HG03135 (cell line): ENCODE results near the gene DCP1B.
"Not testable (repeated sequence)": the region's sequence is repeated elsewhere in the genome, so short reads cannot be mapped to it uniquely, and the experiment has no call there.

Experiments used
- ATAC-seq: cut with Tn5 transposase; IDR thresholded peaks from one replicate; pipeline ENCODE4 v1.9.1; 2021; ENCODE audit warnings: mild to moderate bottlenecking, moderate library complexity; ENCODE audit not compliant: unreplicated experiment

Gene DCP1B

DNA sequence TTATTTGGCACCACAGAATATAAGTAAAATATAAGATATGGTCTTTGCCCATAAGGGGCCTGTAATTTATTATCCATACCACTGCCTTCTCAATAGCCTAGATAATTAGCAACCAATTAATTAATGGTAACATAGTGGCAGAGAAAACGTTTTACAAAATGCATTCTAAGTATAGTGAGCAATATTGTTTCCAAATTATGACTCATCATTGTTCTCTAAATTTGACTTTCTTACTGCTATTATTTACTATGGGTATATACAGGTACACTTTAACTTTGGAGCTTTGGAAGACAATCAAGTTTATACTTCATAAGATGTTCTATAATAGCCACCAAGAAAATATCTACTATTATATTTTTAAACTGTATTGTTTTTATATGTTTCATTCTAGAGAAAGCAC lies 26.7 kb downstream of the DCP1B start:
- ATAC-seq, result no peak

DNA sequence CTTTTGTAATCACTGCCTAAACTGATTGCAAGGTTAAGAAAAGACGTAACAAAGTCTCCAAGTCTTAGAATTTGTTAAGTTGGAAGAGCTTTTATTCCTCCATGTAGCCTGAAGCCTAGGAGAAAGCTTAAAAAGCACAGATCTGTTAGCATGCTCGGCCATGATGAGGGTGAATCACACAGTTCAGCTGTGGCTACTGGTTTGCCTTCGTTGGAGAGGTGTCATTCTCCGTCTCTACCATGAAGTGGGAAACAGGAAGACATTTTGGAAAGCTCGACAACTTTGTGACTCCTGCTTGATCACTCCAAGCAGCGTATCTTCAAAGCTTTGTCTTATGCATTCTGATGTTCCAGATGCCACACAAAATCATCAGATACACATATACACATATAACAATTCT lies 27.1 kb downstream of the DCP1B start:
- no peak for ATAC-seq

DNA sequence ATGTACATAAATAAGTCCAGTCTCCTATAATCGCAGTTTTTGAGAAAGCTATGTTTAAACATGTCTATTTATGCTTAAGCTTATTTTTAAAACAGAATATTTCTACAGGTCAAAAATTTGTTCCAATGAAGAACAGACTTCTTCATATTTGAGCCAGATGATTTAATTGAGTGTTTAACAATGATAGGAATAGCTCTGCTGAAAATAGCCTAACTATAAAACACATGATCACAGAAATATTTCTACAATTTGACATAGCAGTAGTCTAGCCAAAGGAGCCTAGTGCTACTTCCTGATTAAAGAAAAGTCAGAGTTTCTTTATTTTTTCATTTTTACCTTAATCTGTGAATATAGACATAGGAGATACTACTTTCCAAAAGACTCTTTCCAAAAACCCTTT lies 29.4 kb downstream of the DCP1B start:
- no peak for ATAC-seq

DNA sequence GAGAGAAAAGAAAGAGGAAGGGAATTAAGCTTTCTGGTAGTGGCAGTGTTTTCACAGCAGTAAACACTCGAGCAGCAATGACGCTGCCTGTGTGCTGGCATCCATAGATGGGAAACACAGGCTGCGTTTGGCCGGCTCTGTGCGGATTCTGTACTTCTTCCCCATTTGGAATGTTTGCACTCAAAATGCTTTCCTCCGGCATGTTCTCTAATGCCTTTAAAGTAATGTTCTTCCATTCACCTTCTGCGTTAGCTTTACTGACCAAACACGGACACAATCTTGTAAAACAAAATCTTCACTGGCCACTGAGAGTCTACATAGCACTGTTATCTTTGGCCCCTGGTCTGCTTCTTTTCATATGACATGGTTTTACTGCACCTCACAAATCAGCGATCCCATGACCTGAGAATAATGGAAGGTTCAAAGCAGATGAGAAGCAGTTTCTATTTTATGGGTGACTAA lies 31.4 kb downstream of the DCP1B start:
- no peak for ATAC-seq

- ATAC-seq, result no peak
Observed at GRCh38 chr12:1972260-1972659, 32.0 kb downstream of the DCP1B start.

DNA sequence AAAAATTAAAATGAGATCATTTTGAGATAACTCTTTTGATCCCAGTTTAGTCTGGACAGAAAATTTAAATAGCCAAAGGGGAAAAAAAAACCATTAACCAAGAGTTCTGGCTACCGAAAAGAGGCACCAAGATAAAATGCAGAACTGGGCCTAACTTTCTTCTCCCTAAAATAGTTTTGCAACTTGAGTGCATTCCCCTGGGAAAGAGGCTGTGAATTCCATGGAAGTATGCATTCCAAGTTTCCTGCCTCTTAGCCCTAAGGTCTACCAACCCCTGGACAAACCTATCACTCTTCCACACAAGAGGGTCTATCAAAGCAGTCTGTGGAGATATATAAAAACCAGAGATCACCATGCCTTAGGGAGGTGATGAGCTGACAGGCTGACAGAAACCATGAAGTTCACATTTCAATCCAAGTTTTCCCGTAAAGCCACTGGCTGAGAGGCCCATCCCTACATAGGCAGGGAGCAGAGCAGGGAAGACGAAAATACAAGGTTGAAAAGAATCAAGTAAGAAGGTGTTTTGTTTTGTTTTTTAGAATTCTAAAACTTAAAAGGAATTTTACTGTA lies 33.8 kb downstream of the DCP1B start:
- no peak for ATAC-seq

DNA sequence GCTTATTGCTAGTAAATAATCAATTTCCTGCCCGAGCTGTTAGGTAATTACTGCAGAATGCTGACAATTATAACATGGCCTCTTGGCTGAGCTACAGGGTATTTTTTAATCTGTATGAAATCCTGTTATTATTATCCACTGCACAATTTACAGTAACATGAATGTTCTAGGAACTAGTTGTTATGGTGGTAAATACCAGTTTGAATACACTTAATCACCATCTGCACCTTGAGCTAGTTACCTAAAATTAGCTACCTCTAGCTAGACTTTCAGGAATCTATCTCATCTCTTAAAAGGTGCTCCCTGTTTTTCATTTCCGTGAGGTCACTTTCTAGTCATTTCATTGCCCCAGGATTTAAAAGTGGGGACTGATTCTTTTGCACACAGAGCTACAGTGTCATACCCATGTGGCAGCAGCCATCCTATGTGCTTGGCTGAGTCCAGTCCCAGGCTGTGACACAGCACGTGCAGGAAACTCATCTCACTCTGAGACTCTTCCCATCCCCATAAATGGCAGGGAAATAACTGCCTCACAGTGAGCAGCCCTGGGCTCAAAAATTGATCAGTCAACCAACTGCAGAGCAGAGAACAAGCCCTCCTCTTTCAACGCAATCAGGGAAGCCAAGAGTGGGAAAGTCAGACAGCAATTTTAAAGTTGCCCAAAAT lies 37.6 kb downstream of the DCP1B start:
- ATAC-seq, result no peak

- no peak for ATAC-seq
Observed at GRCh38 chr12:1965916-1966315, 38.3 kb downstream of the DCP1B start.

DNA sequence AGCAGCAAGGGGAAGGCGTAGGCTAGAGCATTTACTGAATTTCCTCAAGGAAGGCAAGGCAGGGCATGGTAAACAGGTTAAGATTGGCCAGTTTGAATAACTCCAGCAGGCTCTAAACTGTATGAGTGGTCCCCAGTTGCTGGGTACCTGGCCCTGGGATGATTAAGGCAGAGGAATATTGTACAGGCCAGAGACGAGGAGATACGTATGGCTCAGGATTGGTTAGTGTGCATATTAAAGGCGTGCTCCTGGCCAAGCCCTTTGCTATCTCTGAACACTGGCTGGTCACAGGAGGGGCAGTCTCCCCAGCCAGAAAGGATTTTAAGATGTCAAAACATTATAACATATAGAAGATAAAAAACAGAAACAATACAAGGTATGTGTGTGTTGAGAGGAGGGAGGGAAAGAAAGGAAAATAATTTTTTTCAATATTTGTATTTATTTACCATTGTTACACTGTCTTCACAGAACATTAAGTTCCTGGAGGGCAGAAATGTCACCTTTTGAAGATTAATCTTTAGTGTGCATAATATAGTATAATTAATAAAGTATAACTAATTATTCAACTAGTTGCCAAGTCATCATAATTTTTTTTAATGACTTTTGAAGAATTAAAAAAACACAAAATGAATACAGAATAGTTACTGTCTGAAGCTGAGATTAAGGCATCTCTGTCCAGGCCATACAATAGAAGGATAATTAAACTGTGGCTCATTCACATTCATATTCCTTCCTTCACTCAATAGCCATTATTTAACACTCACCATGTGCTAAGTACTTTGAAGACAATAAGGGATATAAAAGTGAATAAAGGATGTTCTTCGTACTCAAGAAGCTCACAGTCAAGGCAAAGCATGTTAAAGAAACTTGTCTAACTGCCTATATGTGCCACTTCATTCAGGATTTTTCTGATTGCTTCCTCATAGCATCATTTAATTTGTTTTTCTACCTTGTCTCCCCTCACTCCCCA lies 41.9 kb downstream of the DCP1B start:
- no peak for ATAC-seq

- no peak for ATAC-seq
Observed at GRCh38 chr12:1956716-1957115, 47.5 kb downstream of the DCP1B start.

DNA sequence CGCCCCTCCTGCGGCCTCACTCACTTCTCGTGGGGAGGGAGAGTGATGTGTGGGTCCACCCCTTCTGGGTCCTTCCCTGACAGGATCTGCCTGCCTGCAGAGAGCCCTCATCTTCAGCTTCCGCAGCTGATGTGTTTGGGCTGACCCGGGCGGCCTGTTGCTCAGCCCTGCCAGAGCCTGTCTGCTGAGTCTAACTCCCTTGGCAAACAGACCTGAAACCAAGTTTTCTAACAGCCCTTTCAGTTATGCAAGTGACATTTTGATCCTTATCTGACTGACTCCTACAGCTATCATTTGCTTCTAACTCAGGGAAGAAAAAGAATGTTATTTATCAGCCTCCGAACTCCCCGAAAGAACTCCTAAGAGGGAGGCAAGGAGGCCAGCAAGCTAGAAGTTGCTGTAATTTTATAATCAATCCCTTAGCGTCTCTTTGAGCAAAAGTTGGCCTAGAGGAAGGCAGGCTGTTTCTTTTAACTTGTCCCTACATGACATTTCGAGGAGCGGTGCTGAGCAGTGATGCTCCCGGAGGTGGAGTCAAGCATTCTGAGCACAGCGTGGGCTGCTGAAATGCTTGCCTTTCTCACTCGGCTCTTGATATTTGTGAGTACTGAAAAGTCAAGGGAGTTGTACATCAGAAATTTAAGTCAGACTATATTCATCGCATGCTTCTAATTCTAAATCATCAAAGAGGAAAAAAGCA lies 54.3 kb downstream of the DCP1B start:
- ATAC-seq, result no peak

- no peak for ATAC-seq
Observed at GRCh38 chr12:1948883-1949282, 55.4 kb downstream of the DCP1B start.

- ATAC-seq, result no peak
Observed at GRCh38 chr12:1947081-1947480, 57.2 kb downstream of the DCP1B start.

DNA sequence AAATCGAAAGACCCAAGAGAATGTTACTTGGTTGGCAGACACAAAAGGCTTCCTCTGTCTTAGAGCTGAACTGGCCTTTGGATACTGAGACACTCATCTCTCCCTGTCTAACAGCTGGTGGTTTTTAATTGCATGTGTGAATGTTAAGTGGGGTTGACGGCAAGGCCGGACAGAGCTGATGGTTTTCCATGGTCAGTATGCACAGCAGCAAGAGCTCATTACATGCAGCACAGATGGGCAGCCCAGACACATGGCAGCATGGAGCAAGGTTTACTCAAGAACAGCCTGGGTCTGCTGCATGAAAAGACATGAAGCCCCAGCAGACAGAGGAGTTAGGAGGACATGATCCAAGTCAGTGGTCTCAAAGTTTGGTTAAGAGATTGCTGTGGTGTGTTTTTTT lies 58.0 kb downstream of the DCP1B start:
- no peak for ATAC-seq

GRCh38 chr12:1945502-1945901 lies 58.8 kb downstream of the DCP1B start:
- not testable (repeated sequence) for ATAC-seq

DNA sequence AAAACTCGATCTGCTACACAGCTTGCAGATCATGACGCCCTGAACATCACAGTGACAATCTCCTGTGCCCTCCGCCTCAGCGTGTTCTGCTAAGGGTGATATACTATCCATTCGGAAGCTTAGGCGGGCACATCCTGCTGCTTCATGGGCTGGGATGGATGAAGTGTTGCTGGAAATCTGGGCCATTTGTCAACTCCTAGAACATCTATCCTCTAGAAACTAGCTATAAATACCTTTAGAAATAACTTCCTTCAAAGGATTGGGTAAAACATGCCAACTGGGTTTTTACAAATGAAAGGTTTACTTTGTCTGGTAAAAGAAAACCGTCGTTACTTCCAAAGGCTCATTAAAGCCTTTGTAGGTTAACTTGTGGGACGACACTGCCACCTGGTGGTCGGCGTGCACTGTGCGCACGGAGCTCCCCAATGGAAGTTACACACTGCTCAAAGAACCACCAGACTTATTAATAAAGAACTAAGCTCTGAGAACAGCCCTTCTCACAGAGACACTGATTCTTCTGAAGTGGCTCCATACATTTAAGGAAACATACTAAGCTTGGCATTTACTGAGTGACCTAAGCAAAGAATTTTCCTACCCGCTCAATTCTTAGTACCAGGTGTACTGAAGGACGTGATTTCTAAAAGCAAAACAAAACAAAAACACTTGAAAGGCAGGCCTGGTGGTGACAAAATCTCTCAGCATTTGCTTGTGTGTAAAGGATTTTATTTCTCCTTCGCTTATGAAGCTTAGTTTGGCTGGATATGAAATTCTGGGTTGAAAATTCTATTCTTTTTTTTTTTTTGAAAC lies 64.3 kb downstream of the DCP1B start:
- no peak for ATAC-seq

DNA sequence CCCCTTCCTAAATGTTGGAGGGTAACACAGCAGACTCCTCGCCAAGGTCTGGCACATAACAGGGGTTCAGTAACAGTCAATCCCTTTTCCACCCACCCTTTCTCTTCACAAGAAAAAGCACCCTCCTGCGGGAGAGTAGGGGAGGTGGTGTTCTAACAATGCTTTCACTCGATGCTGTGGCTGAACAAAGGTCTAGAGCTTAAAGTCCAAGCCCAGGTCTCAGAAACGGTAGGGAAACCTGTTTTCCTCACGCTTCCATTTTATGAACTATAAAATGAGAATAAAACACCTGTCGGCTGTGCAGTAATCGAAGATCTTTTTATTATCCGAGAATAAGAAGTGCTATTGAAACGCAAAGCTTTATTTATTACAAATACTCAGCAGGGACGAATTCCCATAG lies 64.9 kb downstream of the DCP1B start:
- no peak for ATAC-seq

DNA sequence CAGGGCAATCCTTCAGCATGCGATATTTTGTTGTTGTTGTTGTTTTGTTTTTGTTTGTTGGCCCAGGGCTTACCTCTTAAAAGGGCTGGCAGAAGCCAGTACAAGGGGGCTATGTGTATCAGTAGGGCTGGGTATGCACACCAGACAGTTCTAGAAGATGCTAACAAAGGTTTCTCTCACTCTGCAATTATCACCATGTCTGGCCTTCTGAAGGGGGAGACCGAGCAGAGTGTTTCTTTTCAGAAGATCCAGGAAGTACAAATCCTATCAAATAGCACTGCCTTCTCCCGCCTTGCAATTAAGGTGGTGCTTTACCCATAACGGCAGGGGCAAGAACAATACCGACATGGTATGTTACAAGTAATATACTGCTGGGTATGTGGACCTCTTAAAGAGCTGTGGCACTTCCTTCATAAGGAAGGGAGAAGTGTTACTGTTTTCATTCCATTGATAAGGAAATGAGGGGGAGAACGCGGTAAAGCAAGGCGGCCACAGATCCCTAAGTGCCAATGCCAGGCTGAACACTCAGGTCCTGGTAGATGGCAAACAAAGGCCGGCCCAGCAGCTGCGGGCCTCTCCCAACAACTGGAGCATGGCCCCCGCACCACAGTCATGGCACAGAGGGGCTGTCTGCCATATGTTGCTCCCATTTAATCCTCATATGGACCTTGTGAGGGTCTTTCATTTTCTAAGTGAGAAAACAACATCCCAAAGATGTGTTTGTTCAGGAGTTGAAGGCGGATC lies 66.6 kb downstream of the DCP1B start:
- ATAC-seq, result no peak

DNA sequence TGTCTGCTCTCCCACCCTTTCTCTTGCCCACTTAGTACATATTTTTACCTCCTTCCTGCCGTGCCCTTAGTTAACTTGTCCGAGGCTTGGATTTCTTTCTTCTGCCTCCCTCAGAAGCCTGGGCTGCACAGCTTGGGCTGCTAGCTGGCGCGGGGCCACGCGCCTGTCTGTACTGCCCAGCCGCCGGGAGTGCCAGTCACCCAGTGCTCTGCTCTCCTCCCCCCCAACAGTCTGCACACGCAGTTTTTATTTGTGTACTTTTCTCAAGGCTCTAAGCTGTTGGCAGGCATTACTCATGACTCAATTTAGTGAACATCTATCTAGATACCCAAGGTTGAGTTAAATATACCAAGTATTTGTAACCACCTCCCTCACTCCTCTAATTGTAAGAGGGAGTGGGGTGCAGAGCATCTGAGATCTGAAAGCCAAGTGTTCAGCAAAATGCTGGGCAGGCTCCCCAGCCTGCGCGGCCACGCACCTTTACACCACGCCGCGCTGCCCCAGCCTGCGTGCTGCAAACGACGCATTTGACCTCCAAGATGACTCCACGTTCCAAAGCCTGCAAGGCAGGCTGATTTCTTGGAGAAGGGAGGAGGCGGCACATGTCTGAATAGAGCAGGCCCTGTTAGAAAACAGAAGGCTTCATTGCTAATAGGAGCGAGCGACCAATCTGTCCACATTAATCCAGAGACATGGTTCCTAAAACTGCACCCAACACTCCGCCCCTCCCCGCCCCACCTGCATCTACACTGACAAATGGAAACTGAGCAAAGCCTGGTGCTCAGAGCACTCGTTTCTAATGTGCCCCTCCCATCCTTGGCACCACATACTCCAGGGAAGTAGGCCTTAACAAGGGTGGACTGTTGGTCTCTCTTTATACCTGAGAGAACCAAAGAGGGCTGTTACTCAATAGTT lies 67.6 kb downstream of the DCP1B start:
- no peak for ATAC-seq
